Epithelial cell of umbilical artery (primary cell): ENCODE results near the gene COASY. TPM values are rescaled to one million over a fixed set of nuclear protein-coding genes. Genes with fewer than 3 reads are reported as not detected.

Experiments
- total RNA-seq: library from RNA; depleted of rRNA; stranded (reverse); fragments of >200 nt; gene quantifications from 2 replicates; pipeline ENCODE4 v1.2.3, GENCODE V29; 2014

Gene COASY
- 8.4 and 9.7 TPM in 2 replicates for total RNA-seq

DNA sequence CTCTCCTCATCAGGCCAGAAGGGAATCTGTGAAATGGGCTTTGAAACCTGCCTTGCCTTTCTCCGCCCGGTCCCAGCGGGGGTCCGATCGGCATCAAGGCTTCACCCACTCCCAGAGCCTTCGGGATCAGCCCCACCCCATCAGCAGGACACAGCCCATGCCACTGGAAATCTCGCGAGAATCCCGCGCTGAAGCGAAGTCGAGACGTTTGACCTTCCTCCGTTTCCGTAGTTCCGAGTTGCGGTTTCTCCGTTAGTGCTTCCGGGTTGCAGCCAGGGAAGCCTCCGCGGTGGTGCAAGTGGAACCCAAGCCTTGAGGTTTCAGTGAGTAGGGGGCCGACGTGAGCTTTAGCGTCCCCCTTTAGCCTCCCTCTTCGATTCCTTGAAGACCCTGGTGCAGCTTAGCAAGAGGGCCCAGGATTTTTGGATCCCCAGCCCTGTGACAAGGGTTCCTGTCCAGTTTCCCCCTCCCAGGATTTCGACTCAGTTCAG is at the start of gene COASY:
Gene COASY (plus strand): TSS at position 252 of the 491 bp plus-strand sequence. CDS start 475 bp downstream, outside the sequence.

GRCh38 chr17:42536048-42536371 is 25.9 kb upstream of the COASY start, which contains the start of gene NAGLU:
TSS of gene NAGLU (plus strand) at chr17:42536241. CDS start at chr17:42536273, 32 bp downstream.

GRCh38 chr17:42552736-42553135 is 9.2 kb upstream of the COASY start, which contains the start of gene HSD17B1:
TSS of gene HSD17B1 (plus strand) at chr17:42552923. CDS start at chr17:42552934, 11 bp downstream.

GRCh38 chr17:42566883-42567573 is 5.1 kb downstream of the COASY start, which contains the start of gene MLX:
TSS of gene MLX (plus strand) at chr17:42567100. CDS start at chr17:42567125, 25 bp downstream.

GRCh38 chr17:42577532-42578281 is 15.8 kb downstream of the COASY start, which contains the start of gene PSMC3IP:
TSS of gene PSMC3IP (minus strand) at chr17:42577729. CDS start at chr17:42577686, 43 bp downstream.

DNA sequence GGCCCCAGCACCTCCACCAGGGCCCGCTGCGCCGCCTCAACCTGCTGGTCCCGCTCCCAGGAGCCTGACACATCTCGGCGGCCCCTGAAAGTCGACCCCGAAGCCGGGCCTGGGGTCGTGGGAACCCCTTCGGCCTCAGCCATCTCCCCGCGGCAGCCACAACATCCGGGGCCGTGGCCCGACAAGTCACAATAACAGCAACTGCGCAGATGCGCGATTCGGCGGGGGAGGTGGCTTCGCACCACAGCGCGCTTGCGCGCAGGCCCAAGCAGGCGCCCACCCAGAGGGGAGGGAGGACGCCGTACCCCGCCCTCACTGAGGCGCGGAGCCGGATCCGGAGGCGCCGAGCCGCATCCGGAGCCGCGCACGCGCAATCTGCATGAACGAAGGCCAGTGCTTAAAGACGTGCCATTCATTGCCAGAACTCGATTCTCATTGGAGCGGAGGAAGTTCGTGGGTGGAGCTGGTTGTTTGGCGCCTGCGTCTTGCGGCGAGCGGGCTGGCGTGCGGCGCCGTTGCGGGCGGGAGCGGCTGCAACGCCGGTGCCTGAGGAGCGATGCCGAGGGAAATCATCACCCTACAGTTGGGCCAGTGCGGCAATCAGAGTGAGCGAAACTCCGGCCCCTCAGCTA is 47.4 kb downstream of the COASY start, which contains the start of the genes RETREG3 and TUBG1:
Gene RETREG3 (minus strand): TSS at position 193 of the 632 bp plus-strand sequence. CDS start 50 bp downstream, at position 143.
Gene TUBG1 (plus strand): TSS at position 502 of the 632 bp plus-strand sequence. CDS start 55 bp downstream, at position 557.

Other genes with a start within 250 kb of the COASY start
- 58.8 and 83.6 TPM in 2 replicates for gene STAT3, start 173.7 kb upstream of the COASY start, total RNA-seq
- 659 and 669 TPM in 2 replicates for gene CAVIN1, start 138.9 kb upstream of the COASY start, total RNA-seq
- gene ATP6V0A1, start 103.3 kb upstream of the COASY start, total RNA-seq: 17.2 and 35.6 TPM in 2 replicates
- gene NAGLU, start 25.9 kb upstream of the COASY start, total RNA-seq: 21.1 and 21.3 TPM in 2 replicates
- gene HSD17B1, start 9.2 kb upstream of the COASY start, total RNA-seq: 0.15 and 0.65 TPM in 2 replicates
- gene MLX, start 5.0 kb downstream of the COASY start, total RNA-seq: 29.2 and 34.3 TPM in 2 replicates
- 6.8 and 15.2 TPM in 2 replicates for gene PSMC3IP, start 15.6 kb downstream of the COASY start, total RNA-seq
- 62.4 and 64.1 TPM in 2 replicates for gene RETREG3, start 47.2 kb downstream of the COASY start, total RNA-seq
- gene TUBG1, start 47.5 kb downstream of the COASY start, total RNA-seq: 19.5 and 26.3 TPM in 2 replicates
- 2.6 and 4.1 TPM in 2 replicates for gene TUBG2, start 97.1 kb downstream of the COASY start, total RNA-seq
- gene PLEKHH3, start 114.8 kb downstream of the COASY start, total RNA-seq: 7.9 and 8.4 TPM in 2 replicates
- 0.65 and 2.3 TPM in 2 replicates for gene CCR10, start 119.7 kb downstream of the COASY start, total RNA-seq
- 2.6 and 11.2 TPM in 2 replicates for gene CNTNAP1, start 120.4 kb downstream of the COASY start, total RNA-seq
- gene EZH1, start 182.9 kb downstream of the COASY start, total RNA-seq: 5.8 and 14.0 TPM in 2 replicates
- gene RAMP2, start 199.1 kb downstream of the COASY start, total RNA-seq: 1.9 and 5.2 TPM in 2 replicates
- gene VPS25, start 211.3 kb downstream of the COASY start, total RNA-seq: 61.4 and 62.2 TPM in 2 replicates
- 0.32 and 0.76 TPM in 2 replicates for gene WNK4, start 218.5 kb downstream of the COASY start, total RNA-seq
- gene COA3, start 236.6 kb downstream of the COASY start, total RNA-seq: 88.4 and 101 TPM in 2 replicates
- 0.32 TPM in 1 of 2 replicates, not detected in the other for gene CNTD1, start 236.7 kb downstream of the COASY start, total RNA-seq